Neural cell (in vitro differentiated cells): ENCODE measurements around the gene TAF1B.
"Not testable (repeated sequence)": the region's sequence is repeated elsewhere in the genome, so short reads cannot be mapped to it uniquely, and the experiment has no call there.

Experiments
- TF ChIP-seq, protein P1 (sequence below): fragments of 450-650 bp; IDR thresholded peaks from 2 replicates; pipeline ENCODE4 v1.5.1; 2014; ENCODE audit warnings: antibody characterized with exemption, mild to moderate bottlenecking, moderate library complexity; ENCODE audit not compliant: poor library complexity, severe bottlenecking
- TF ChIP-seq, protein P2 (sequence below): IDR thresholded peaks from 2 replicates; pipeline ENCODE4 v1.6.1; 2012; ENCODE audit warnings: borderline replicate concordance

DNA sequence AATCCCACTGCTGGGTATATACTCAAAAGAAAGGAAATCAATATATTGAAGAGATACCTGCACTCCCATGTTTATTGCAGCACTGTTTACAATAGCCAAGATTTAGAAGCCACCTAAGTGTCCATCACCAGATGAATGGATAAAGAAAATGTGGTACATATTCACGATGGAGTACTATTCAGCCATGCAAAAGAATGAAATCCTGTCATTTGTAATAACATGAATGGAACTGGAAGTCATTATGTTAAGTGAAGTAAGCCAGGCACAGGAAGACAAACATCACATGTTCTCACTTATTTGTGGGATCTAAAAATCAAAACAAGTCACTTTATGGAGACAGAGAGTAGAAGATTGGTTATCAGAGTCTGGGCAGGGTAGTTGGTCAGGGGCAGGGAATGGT is 8.2 kb upstream of the TAF1B start:
- TF ChIP-seq, protein P1, sequence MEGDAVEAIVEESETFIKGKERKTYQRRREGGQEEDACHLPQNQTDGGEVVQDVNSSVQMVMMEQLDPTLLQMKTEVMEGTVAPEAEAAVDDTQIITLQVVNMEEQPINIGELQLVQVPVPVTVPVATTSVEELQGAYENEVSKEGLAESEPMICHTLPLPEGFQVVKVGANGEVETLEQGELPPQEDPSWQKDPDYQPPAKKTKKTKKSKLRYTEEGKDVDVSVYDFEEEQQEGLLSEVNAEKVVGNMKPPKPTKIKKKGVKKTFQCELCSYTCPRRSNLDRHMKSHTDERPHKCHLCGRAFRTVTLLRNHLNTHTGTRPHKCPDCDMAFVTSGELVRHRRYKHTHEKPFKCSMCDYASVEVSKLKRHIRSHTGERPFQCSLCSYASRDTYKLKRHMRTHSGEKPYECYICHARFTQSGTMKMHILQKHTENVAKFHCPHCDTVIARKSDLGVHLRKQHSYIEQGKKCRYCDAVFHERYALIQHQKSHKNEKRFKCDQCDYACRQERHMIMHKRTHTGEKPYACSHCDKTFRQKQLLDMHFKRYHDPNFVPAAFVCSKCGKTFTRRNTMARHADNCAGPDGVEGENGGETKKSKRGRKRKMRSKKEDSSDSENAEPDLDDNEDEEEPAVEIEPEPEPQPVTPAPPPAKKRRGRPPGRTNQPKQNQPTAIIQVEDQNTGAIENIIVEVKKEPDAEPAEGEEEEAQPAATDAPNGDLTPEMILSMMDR = not testable (repeated sequence)
- TF ChIP-seq, protein P2, sequence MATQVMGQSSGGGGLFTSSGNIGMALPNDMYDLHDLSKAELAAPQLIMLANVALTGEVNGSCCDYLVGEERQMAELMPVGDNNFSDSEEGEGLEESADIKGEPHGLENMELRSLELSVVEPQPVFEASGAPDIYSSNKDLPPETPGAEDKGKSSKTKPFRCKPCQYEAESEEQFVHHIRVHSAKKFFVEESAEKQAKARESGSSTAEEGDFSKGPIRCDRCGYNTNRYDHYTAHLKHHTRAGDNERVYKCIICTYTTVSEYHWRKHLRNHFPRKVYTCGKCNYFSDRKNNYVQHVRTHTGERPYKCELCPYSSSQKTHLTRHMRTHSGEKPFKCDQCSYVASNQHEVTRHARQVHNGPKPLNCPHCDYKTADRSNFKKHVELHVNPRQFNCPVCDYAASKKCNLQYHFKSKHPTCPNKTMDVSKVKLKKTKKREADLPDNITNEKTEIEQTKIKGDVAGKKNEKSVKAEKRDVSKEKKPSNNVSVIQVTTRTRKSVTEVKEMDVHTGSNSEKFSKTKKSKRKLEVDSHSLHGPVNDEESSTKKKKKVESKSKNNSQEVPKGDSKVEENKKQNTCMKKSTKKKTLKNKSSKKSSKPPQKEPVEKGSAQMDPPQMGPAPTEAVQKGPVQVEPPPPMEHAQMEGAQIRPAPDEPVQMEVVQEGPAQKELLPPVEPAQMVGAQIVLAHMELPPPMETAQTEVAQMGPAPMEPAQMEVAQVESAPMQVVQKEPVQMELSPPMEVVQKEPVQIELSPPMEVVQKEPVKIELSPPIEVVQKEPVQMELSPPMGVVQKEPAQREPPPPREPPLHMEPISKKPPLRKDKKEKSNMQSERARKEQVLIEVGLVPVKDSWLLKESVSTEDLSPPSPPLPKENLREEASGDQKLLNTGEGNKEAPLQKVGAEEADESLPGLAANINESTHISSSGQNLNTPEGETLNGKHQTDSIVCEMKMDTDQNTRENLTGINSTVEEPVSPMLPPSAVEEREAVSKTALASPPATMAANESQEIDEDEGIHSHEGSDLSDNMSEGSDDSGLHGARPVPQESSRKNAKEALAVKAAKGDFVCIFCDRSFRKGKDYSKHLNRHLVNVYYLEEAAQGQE = not testable (repeated sequence)
